NCI-H524 (cell line): ENCODE data around the gene TNRC6A.
"Not testable (repeated sequence)": the region's sequence is repeated elsewhere in the genome, so short reads cannot be mapped to it uniquely, and the experiment has no call there.

ENCODE experiments used
- DNase-seq, 2 experiments: peaks; one replicate each; lab custom pipeline; 2025; lab: John Stamatoyannopoulos, UW

TNRC6A gene

GRCh38 chr16:24758373-24758772 lies 28.9 kb downstream of the TNRC6A start:
- DNase-seq, result no peak

GRCh38 chr16:24759006-24759405 lies 29.6 kb downstream of the TNRC6A start:
- no peak for DNase-seq

GRCh38 chr16:24761526-24761925 lies 32.1 kb downstream of the TNRC6A start:
- no peak for DNase-seq

GRCh38 chr16:24764916-24765315 lies 35.5 kb downstream of the TNRC6A start:
- DNase-seq, result no peak

- no peak for DNase-seq
Measured at GRCh38 chr16:24766057-24766456, 36.6 kb downstream of the TNRC6A start.

- DNase-seq, result peak in 1 of 2 experiments; percentile 22
Measured at GRCh38 chr16:24769806-24770205, 40.4 kb downstream of the TNRC6A start.

- DNase-seq, result peak in 1 of 2 experiments; percentile 51
Measured at GRCh38 chr16:24771132-24771778, 41.8 kb downstream of the TNRC6A start.

- no peak for DNase-seq
Measured at GRCh38 chr16:24771779-24772157, 42.3 kb downstream of the TNRC6A start.

GRCh38 chr16:24773771-24774427 lies 44.4 kb downstream of the TNRC6A start:
- no peak for DNase-seq

- DNase-seq, result no peak
Measured at GRCh38 chr16:24774510-24774909, 45.1 kb downstream of the TNRC6A start.

- no peak for DNase-seq
Measured at GRCh38 chr16:24775455-24775854, 46.0 kb downstream of the TNRC6A start.

GRCh38 chr16:24776501-24777220 lies 47.2 kb downstream of the TNRC6A start:
- no peak for DNase-seq

GRCh38 chr16:24778671-24779070 lies 49.2 kb downstream of the TNRC6A start:
- no peak for DNase-seq

- DNase-seq, result no peak
Measured at GRCh38 chr16:24781256-24781655, 51.8 kb downstream of the TNRC6A start.

- no peak for DNase-seq
Measured at GRCh38 chr16:24784121-24784520, 54.7 kb downstream of the TNRC6A start.

GRCh38 chr16:24789881-24790280 lies 60.4 kb downstream of the TNRC6A start:
- DNase-seq, result no peak

- no peak for DNase-seq
Measured at GRCh38 chr16:24800586-24800985, 71.1 kb downstream of the TNRC6A start.

- no peak for DNase-seq
Measured at GRCh38 chr16:24801761-24802302, 72.4 kb downstream of the TNRC6A start.

- DNase-seq, result no peak
Measured at GRCh38 chr16:24805484-24805883, 76.0 kb downstream of the TNRC6A start.

- DNase-seq, result no peak
Measured at GRCh38 chr16:24807301-24807700, 77.8 kb downstream of the TNRC6A start.

GRCh38 chr16:24810951-24811843 lies 81.7 kb downstream of the TNRC6A start:
- DNase-seq, result peak in 1 of 2 experiments; percentile 8

- not testable (repeated sequence) for DNase-seq
Measured at GRCh38 chr16:24812813-24813212, 83.4 kb downstream of the TNRC6A start.
